ENCODE data around the gene PAK4.
A peak's percentile ranks its signal among the peaks of the same experiment; 100 is the strongest.

PAK4 gene

GRCh38 chr19:39154100-39154628 lies 28.6 kb downstream of the PAK4 start:
- no peak overlapping the region for H3K27ac ChIP-seq (ENCODE audit: low read length)
- no peaks in the 10 kb centered on the region for H3K27me3 ChIP-seq (ENCODE audit: low read depth, low read length)
- H3K4me3 ChIP-seq (ENCODE audit: low read depth in 1 of 2, low read length in 2 of 2) = no peak overlapping the region
- H3K36me3 ChIP-seq (ENCODE audit: control insufficient read depth in 1 of 2, insufficient read depth in 2 of 2, low read length in 2 of 2) = no peaks in the 10 kb centered on the region
- no peaks in the 10 kb centered on the region for H3K9me3 ChIP-seq (ENCODE audit: control insufficient read depth in 1 of 2, low read length in 2 of 2)
- peaks cover 7 to 43% of the 10 kb centered on the region in 2 donors for H3K4me1 ChIP-seq (ENCODE audit: control insufficient read depth in 1 of 2, insufficient read depth in 2 of 2, low read length in 2 of 2)

GRCh38 chr19:39154629-39155100 lies 29.1 kb downstream of the PAK4 start:
- H3K4me1 ChIP-seq (ENCODE audit: control insufficient read depth in 1 of 2, insufficient read depth in 2 of 2, low read length in 2 of 2) = peaks cover 7 to 44% of the 10 kb centered on the region in 2 donors
- H3K36me3 ChIP-seq (ENCODE audit: control insufficient read depth in 1 of 2, insufficient read depth in 2 of 2, low read length in 2 of 2) = no peaks in the 10 kb centered on the region
- H3K27me3 ChIP-seq (ENCODE audit: low read depth, low read length) = no peaks in the 10 kb centered on the region
- no peak overlapping the region for H3K4me3 ChIP-seq (ENCODE audit: low read depth in 1 of 2, low read length in 2 of 2)
- no peaks in the 10 kb centered on the region for H3K9me3 ChIP-seq (ENCODE audit: control insufficient read depth in 1 of 2, low read length in 2 of 2)
- no peak overlapping the region for H3K27ac ChIP-seq (ENCODE audit: low read length)

DNA sequence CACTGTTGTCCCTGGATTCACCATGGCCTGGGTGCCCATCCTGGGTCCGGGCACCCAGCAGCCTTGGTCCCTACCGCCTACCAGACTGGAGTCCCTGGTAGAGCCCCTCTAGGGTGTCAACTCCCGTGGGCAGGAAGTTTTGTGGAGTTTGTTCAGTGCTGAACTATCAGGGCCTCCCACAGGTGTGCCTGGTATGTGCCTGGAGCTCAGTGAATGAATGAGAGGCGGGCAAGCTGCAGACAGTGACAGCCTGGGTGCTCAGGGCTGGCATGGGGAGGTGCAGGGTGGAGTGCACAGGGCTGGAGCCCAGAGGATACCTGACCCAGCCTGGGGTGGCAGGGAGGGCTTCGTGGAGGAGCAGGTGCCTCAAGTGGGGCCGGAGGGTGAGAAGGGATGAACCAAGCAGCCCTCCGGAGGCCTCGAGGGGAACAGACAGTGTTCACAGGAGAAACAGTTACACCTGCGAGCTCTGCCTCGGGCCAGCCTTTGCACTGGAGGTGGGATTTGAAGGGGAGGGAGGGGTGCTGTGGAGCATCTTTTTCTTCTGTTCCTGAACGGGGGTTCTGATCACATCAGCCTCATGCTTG lies 29.6 kb downstream of the PAK4 start:
- Histone ChIP-seq H3K27me3 (ENCODE audit: low read depth, low read length) (no peaks in the 10 kb centered on the region), H3K9me3 (ENCODE audit: control insufficient read depth in 1 of 2, low read length in 2 of 2) (no peaks in the 10 kb centered on the region), H3K4me1 (ENCODE audit: control insufficient read depth in 1 of 2, insufficient read depth in 2 of 2, low read length in 2 of 2) (peaks cover 8 to 50% of the 10 kb centered on the region in 2 donors), H3K4me3 (ENCODE audit: low read depth in 1 of 2, low read length in 2 of 2) (no peak overlapping the region), H3K27ac (ENCODE audit: low read length) (no peak overlapping the region), H3K36me3 (ENCODE audit: control insufficient read depth in 1 of 2, insufficient read depth in 2 of 2, low read length in 2 of 2) (no peaks in the 10 kb centered on the region)

- H3K4me1 ChIP-seq (ENCODE audit: control insufficient read depth in 1 of 2, insufficient read depth in 2 of 2, low read length in 2 of 2) = peaks cover 10 to 55% of the 10 kb centered on the region in 2 donors
- no peaks in the 10 kb centered on the region for H3K27me3 ChIP-seq (ENCODE audit: low read depth, low read length)
- H3K4me3 ChIP-seq (ENCODE audit: low read depth in 1 of 2, low read length in 2 of 2) = no peak overlapping the region
- no peaks in the 10 kb centered on the region for H3K9me3 ChIP-seq (ENCODE audit: control insufficient read depth in 1 of 2, low read length in 2 of 2)
- peaks cover 0 to 1% of the 10 kb centered on the region in 2 donors for H3K36me3 ChIP-seq (ENCODE audit: control insufficient read depth in 1 of 2, insufficient read depth in 2 of 2, low read length in 2 of 2)
- H3K27ac ChIP-seq (ENCODE audit: low read length) = no peak overlapping the region
Measured at GRCh38 chr19:39155741-39156140, 30.2 kb downstream of the PAK4 start.

- H3K36me3 ChIP-seq (ENCODE audit: control insufficient read depth in 1 of 2, insufficient read depth in 2 of 2, low read length in 2 of 2) = peaks cover 0 to 4% of the 10 kb centered on the region in 2 donors
- no peaks in the 10 kb centered on the region for H3K9me3 ChIP-seq (ENCODE audit: control insufficient read depth in 1 of 2, low read length in 2 of 2)
- peak overlapping the region in 1 of 2 donors; percentile 45 for H3K4me3 ChIP-seq (ENCODE audit: low read depth in 1 of 2, low read length in 2 of 2)
- no peak overlapping the region for H3K27ac ChIP-seq (ENCODE audit: low read length)
- H3K27me3 ChIP-seq (ENCODE audit: low read depth, low read length) = no peaks in the 10 kb centered on the region
- H3K4me1 ChIP-seq (ENCODE audit: control insufficient read depth in 1 of 2, insufficient read depth in 2 of 2, low read length in 2 of 2) = peaks cover 10 to 57% of the 10 kb centered on the region in 2 donors
Measured at GRCh38 chr19:39156326-39157230, 31.0 kb downstream of the PAK4 start.

GRCh38 chr19:39157275-39157996 lies 31.9 kb downstream of the PAK4 start:
- no peak overlapping the region for H3K27ac ChIP-seq (ENCODE audit: low read length)
- no peaks in the 10 kb centered on the region for H3K9me3 ChIP-seq (ENCODE audit: control insufficient read depth in 1 of 2, low read length in 2 of 2)
- peaks cover 10 to 57% of the 10 kb centered on the region in 2 donors for H3K4me1 ChIP-seq (ENCODE audit: control insufficient read depth in 1 of 2, insufficient read depth in 2 of 2, low read length in 2 of 2)
- H3K27me3 ChIP-seq (ENCODE audit: low read depth, low read length) = no peaks in the 10 kb centered on the region
- peak overlapping the region in 1 of 2 donors; percentile 45 for H3K4me3 ChIP-seq (ENCODE audit: low read depth in 1 of 2, low read length in 2 of 2)
- peaks cover 0 to 4% of the 10 kb centered on the region in 2 donors for H3K36me3 ChIP-seq (ENCODE audit: control insufficient read depth in 1 of 2, insufficient read depth in 2 of 2, low read length in 2 of 2)

DNA sequence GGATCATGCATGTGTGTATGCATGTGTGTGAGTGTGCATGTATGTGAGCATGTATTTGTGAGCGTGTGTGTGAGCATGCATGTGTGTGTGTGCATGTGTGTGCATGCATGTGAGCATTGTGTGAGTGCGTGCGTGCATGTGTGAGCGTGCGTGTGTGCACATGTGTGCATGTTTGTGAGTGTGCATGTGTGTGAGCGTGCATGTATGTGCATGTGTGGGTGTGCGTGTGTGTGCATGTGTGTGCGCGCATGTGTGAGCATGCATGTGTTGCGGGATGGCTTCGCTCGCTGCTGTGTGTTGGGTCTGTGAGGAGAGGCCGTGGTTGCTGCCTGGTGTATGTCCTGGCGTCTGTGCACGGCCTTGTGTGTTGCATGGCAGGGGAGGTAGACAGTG lies 32.4 kb downstream of the PAK4 start:
- H3K27ac ChIP-seq (ENCODE audit: low read length) = no peak overlapping the region
- peak overlapping the region in 1 of 2 donors; percentile 45 for H3K4me3 ChIP-seq (ENCODE audit: low read depth in 1 of 2, low read length in 2 of 2)
- H3K4me1 ChIP-seq (ENCODE audit: control insufficient read depth in 1 of 2, insufficient read depth in 2 of 2, low read length in 2 of 2) = peaks cover 10 to 57% of the 10 kb centered on the region in 2 donors
- H3K27me3 ChIP-seq (ENCODE audit: low read depth, low read length) = no peaks in the 10 kb centered on the region
- H3K9me3 ChIP-seq (ENCODE audit: control insufficient read depth in 1 of 2, low read length in 2 of 2) = no peaks in the 10 kb centered on the region
- peaks cover 0 to 4% of the 10 kb centered on the region in 2 donors for H3K36me3 ChIP-seq (ENCODE audit: control insufficient read depth in 1 of 2, insufficient read depth in 2 of 2, low read length in 2 of 2)

- H3K36me3 ChIP-seq (ENCODE audit: control insufficient read depth in 1 of 2, insufficient read depth in 2 of 2, low read length in 2 of 2) = peaks cover 0 to 4% of the 10 kb centered on the region in 2 donors
- H3K27ac ChIP-seq (ENCODE audit: low read length) = no peak overlapping the region
- H3K27me3 ChIP-seq (ENCODE audit: low read depth, low read length) = no peaks in the 10 kb centered on the region
- H3K4me1 ChIP-seq (ENCODE audit: control insufficient read depth in 1 of 2, insufficient read depth in 2 of 2, low read length in 2 of 2) = peaks cover 10 to 57% of the 10 kb centered on the region in 2 donors
- H3K9me3 ChIP-seq (ENCODE audit: control insufficient read depth in 1 of 2, low read length in 2 of 2) = no peaks in the 10 kb centered on the region
- no peak overlapping the region for H3K4me3 ChIP-seq (ENCODE audit: low read depth in 1 of 2, low read length in 2 of 2)
Measured at GRCh38 chr19:39158646-39159260, 33.2 kb downstream of the PAK4 start.

- H3K4me1 ChIP-seq (ENCODE audit: control insufficient read depth in 1 of 2, insufficient read depth in 2 of 2, low read length in 2 of 2) = peaks cover 10 to 51% of the 10 kb centered on the region in 2 donors
- no peaks in the 10 kb centered on the region for H3K27me3 ChIP-seq (ENCODE audit: low read depth, low read length)
- no peak overlapping the region for H3K4me3 ChIP-seq (ENCODE audit: low read depth in 1 of 2, low read length in 2 of 2)
- H3K9me3 ChIP-seq (ENCODE audit: control insufficient read depth in 1 of 2, low read length in 2 of 2) = no peaks in the 10 kb centered on the region
- peaks cover 0 to 4% of the 10 kb centered on the region in 2 donors for H3K36me3 ChIP-seq (ENCODE audit: control insufficient read depth in 1 of 2, insufficient read depth in 2 of 2, low read length in 2 of 2)
- no peak overlapping the region for H3K27ac ChIP-seq (ENCODE audit: low read length)
Measured at GRCh38 chr19:39160523-39160861, 34.9 kb downstream of the PAK4 start.

- Histone ChIP-seq H3K9me3 (ENCODE audit: control insufficient read depth in 1 of 2, low read length in 2 of 2) (no peaks in the 10 kb centered on the region), H3K4me3 (ENCODE audit: low read depth in 1 of 2, low read length in 2 of 2) (no peak overlapping the region), H3K36me3 (ENCODE audit: control insufficient read depth in 1 of 2, insufficient read depth in 2 of 2, low read length in 2 of 2) (peaks cover 0 to 4% of the 10 kb centered on the region in 2 donors), H3K27ac (ENCODE audit: low read length) (no peak overlapping the region), H3K27me3 (ENCODE audit: low read depth, low read length) (no peaks in the 10 kb centered on the region), H3K4me1 (ENCODE audit: control insufficient read depth in 1 of 2, insufficient read depth in 2 of 2, low read length in 2 of 2) (peaks cover 10 to 45% of the 10 kb centered on the region in 2 donors)
Measured at GRCh38 chr19:39160889-39161672, 35.5 kb downstream of the PAK4 start.
